SU-DHL-6 (cell line): ENCODE data around the gene EDDM13.

Source experiments
- H2AFZ ChIP-seq: fragments of 200-600 bp; sonication (generic); 2 replicates; pipeline ENCODE4 v1.6.1; 2014; ENCODE audit warnings: low read depth, mild to moderate bottlenecking, moderate library complexity, mixed read lengths, antibody characterized with exemption, low read length; ENCODE audit not compliant: severe bottlenecking
- H3F3A ChIP-seq: fragments of 200-600 bp; shearing (Covaris generic); 2 replicates; pipeline ENCODE4 v1.6.0; 2016; ENCODE audit warnings: antibody characterized with exemption, mild to moderate bottlenecking; ENCODE audit not compliant: insufficient read depth
- H3K27ac ChIP-seq: fragments of 200-600 bp; sonication (generic); 2 replicates; pipeline ENCODE4 v1.5.1; 2016; ENCODE audit warnings: low read depth, mild to moderate bottlenecking, low read length, moderate library complexity, mixed read lengths
- H3K27me3 ChIP-seq: fragments of 200-600 bp; sonication (generic), shearing (Covaris generic); 2 replicates; pipeline ENCODE4 v1.6.0; 2014; ENCODE audit warnings: mild to moderate bottlenecking, low read length
- H3K36me3 ChIP-seq: fragments of 200-600 bp; sonication (generic); 2 replicates; pipeline ENCODE4 v1.6.1; 2014; ENCODE audit warnings: mild to moderate bottlenecking, low read length, mixed read lengths
- H3K4me2 ChIP-seq: fragments of 300-600, 200-600 bp; shearing (Covaris generic), sonication (generic); 2 replicates; pipeline ENCODE4 v1.6.0; 2014; ENCODE audit warnings: low read length, low read depth, mild to moderate bottlenecking; ENCODE audit not compliant: poor library complexity, severe bottlenecking
- H3K4me3 ChIP-seq: fragments of 200-600 bp; sonication (generic); 2 replicates; pipeline ENCODE4 v1.5.1; 2014; ENCODE audit warnings: antibody characterized with exemption, low read length, mild to moderate bottlenecking, mixed read lengths; ENCODE audit not compliant: insufficient read depth, poor library complexity, severe bottlenecking
- H3K79me2 ChIP-seq: fragments of 200-600 bp; sonication (generic); 2 replicates; pipeline ENCODE4 v1.6.1; 2014; ENCODE audit warnings: mild to moderate bottlenecking, low read length, moderate library complexity; ENCODE audit not compliant: insufficient read depth
- H3K9ac ChIP-seq: fragments of 200-600 bp; sonication (generic); 2 replicates; pipeline ENCODE4 v1.7.0; 2014; ENCODE audit warnings: mild to moderate bottlenecking, low read length
- H3K9me2 ChIP-seq: fragments of 200-600 bp; sonication (generic); replicated peaks from 2 replicates; pipeline ENCODE4 v1.6.1; 2014; ENCODE audit warnings: low read length; ENCODE audit not compliant: insufficient read depth
- H3K9me3 ChIP-seq: fragments of 200-600 bp; sonication (generic); 2 replicates; pipeline ENCODE4 v1.6.1; 2014; ENCODE audit warnings: low read length, mixed read lengths; ENCODE audit not compliant: insufficient read depth
- H4K20me1 ChIP-seq: fragments of 200-600 bp; sonication (generic); 2 replicates; pipeline ENCODE4 v1.6.1; 2014; ENCODE audit warnings: low read depth, mild to moderate bottlenecking, antibody characterized with exemption, low read length, moderate library complexity, mixed read lengths
- CTCF ChIP-seq: fragments of 200-600 bp; sonication (generic); IDR thresholded peaks from one replicate; pipeline ENCODE4 v1.5.1; 2017; ENCODE audit warnings: antibody characterized with exemption, mild to moderate bottlenecking, low read length, moderate library complexity; ENCODE audit not compliant: insufficient read depth, poor library complexity, severe bottlenecking
- EZH2phosphoT487 ChIP-seq: fragments of 200-600 bp; sonication (generic), shearing (Covaris generic); conservative IDR thresholded peaks from 2 replicates; pipeline ENCODE4 v1.6.1; 2018; ENCODE audit warnings: mild to moderate bottlenecking, antibody characterized with exemption, low read length, moderate library complexity, mixed read lengths

The EDDM13 gene

GRCh38 chr19:56319991-56320390 is 47.4 kb downstream of the EDDM13 start:
- Histone ChIP-seq H3K36me3 (no peaks in the 10 kb centered on the region), H3K4me3 (no peak overlapping the region), H3K9me3 (no peaks in the 10 kb centered on the region), H3K4me2 (no peak overlapping the region), H4K20me1 (no peaks in the 10 kb centered on the region), H3K27me3 (no peaks in the 10 kb centered on the region), H2AFZ (no peak overlapping the region), H3K79me2 (no peaks in the 10 kb centered on the region), H3K9ac (no peak overlapping the region), H3K27ac (no peak overlapping the region), H3K9me2 (no peaks in the 10 kb centered on the region), H3F3A (no peaks in the 10 kb centered on the region)
- TF ChIP-seq CTCF (no peak), EZH2phosphoT487 (no peak)

- no peaks in the 10 kb centered on the region for H3K36me3 ChIP-seq
- no peak overlapping the region for H3K4me2 ChIP-seq
- peak overlapping the region; percentile 30 for H2AFZ ChIP-seq
- no peak overlapping the region for H3K9ac ChIP-seq
- no peak overlapping the region for H3K27ac ChIP-seq
- H3K79me2 ChIP-seq = no peaks in the 10 kb centered on the region
- H3K9me3 ChIP-seq = no peaks in the 10 kb centered on the region
- H3F3A ChIP-seq = no peaks in the 10 kb centered on the region
- TF ChIP-seq CTCF (no peak), EZH2phosphoT487 (no peak)
- no peaks in the 10 kb centered on the region for H3K9me2 ChIP-seq
- no peaks in the 10 kb centered on the region for H4K20me1 ChIP-seq
- H3K27me3 ChIP-seq = no peaks in the 10 kb centered on the region
- H3K4me3 ChIP-seq = no peak overlapping the region
These were observed 48.9 kb downstream of the EDDM13 start for GRCh38 chr19:56321254-56321988.

- no peaks in the 10 kb centered on the region for H3K27me3 ChIP-seq
- H3K27ac ChIP-seq = no peak overlapping the region
- H2AFZ ChIP-seq = peak overlapping the region; percentile 30
- no peaks in the 10 kb centered on the region for H3K9me3 ChIP-seq
- no peaks in the 10 kb centered on the region for H3K79me2 ChIP-seq
- TF ChIP-seq CTCF (no peak), EZH2phosphoT487 (no peak)
- no peak overlapping the region for H3K4me2 ChIP-seq
- no peaks in the 10 kb centered on the region for H3K9me2 ChIP-seq
- no peak overlapping the region for H3K4me3 ChIP-seq
- H3F3A ChIP-seq = no peaks in the 10 kb centered on the region
- no peaks in the 10 kb centered on the region for H3K36me3 ChIP-seq
- no peaks in the 10 kb centered on the region for H4K20me1 ChIP-seq
- H3K9ac ChIP-seq = no peak overlapping the region
These were observed 49.5 kb downstream of the EDDM13 start for GRCh38 chr19:56321989-56322440.
